ENCODE measurements around the gene ZNF470.

ZNF470 gene

GRCh38 chr19:56567274-56568120, at the start of gene ZNF470:
TSS of gene ZNF470 (plus strand) at chr19:56567468. CDS start at chr19:56570312, 2,844 bp downstream.
- DNase-seq = peak; percentile 46

DNA sequence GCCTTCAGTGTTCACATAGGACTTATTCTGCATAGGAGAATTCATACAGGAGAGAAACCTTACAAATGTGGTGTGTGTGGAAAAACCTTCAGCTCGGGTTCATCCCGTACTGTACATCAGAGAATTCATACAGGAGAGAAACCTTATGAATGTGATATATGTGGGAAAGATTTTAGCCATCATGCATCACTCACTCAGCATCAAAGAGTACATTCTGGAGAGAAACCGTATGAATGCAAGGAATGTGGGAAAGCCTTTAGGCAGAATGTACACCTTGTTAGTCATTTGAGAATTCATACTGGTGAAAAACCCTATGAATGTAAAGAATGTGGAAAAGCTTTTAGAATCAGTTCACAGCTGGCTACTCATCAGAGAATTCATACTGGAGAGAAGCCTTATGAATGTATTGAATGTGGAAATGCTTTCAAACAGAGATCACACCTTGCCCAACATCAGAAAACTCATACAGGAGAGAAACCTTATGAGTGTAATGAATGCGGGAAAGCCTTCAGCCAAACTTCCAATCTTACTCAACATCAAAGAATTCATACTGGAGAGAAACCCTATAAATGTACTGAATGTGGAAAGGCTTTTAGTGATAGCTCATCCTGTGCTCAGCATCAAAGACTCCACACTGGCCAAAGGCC, 41.9 kb upstream of the ZNF470 start:
- DNase-seq = no peak

DNA sequence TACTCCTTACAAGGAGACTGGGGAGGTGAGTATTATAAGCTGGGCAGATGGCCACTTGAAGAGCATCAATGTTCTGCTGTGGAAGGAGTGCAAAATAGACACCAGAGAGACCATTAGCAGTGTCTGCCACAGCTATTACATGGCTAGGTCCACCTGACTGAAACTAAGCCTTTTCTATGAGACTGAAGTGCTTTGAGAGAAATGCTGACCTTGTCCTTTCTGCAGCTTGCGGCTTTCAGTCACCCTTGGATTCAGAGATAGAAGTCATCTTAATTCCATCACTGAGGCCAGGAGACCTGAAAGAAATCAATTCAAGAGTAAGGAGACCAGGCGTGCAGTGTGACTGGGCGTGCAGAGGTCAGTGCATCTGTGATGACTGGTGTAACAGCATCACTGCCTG, 29.8 kb upstream of the ZNF470 start:
- no peak for DNase-seq

DNA sequence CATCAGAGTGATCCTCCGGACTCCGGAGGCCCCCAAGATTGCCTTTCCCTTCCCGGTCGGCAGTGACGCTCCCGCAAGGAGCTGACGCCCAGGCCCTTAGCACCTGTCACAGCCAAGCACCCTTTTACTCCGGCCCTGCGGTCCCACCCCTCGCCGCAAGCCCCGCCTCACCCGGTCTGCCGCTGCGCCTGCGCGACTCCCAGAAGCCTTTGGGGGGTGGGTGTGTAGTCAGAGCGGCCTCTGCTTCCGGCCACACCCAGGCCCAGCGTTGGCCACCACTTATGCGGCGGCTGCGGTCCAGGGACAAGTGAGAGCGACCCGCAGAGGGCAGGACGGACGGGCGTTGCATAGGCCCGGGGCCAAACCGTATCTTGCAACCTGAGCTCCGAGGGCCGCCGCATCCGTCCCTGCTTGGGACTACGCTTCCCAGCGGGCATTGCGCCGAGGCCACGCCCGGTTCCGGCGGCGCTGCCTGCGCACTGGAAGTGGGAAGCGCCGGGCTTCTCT, 29.0 kb upstream of the ZNF470 start:
- no peak for DNase-seq

DNA sequence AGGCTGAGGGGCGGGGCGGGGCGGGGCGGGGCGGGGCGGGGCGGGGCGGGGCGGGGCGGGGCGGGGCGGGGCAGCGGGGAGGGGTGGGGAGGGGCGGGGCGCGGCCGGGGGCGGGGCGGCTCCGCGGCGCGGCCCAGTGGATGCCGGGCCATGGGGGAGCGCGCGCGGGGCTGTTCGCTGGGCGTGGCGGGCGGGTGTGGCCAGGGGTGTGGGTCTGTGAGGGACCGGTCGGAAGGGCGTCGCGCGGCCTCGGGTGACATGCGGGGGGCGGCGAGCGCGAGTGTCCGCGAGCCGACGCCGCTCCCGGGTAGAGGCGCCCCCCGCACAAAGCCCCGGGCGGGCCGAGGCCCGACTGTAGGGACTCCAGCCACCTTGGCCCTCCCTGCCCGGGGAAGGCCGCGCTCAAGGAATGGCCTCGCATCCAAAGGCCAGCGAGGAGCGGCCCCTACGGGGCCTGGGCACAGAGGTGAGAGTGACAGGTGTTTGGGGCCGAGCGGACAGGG, 28.5 kb upstream of the ZNF470 start, which contains the start of gene ZFP28:
Gene ZFP28, plus strand, starts transcription at position 188 of the 503 bp plus-strand sequence. Its CDS starts 71 bp downstream, at position 259.
- DNase-seq = no peak

- DNase-seq = no peak
Measured at GRCh38 chr19:56543776-56544175, 23.5 kb upstream of the ZNF470 start.

DNA sequence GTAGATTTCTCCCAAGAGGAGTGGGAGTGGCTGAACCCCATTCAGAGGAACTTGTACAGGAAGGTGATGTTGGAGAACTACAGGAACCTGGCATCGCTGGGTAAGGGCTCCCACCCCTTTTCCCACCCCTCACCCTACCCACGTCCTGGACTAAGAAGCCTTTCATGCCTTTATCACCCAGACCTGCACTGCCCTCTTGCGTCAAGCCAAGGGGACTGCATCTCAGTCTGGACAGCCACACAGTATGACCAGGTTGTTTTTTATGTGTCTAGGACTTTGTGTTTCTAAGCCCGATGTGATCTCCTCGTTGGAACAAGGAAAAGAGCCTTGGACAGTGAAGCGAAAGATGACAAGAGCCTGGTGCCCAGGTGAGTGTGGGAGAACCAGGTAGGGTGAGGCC, 19.7 kb upstream of the ZNF470 start:
- no peak for DNase-seq

DNA sequence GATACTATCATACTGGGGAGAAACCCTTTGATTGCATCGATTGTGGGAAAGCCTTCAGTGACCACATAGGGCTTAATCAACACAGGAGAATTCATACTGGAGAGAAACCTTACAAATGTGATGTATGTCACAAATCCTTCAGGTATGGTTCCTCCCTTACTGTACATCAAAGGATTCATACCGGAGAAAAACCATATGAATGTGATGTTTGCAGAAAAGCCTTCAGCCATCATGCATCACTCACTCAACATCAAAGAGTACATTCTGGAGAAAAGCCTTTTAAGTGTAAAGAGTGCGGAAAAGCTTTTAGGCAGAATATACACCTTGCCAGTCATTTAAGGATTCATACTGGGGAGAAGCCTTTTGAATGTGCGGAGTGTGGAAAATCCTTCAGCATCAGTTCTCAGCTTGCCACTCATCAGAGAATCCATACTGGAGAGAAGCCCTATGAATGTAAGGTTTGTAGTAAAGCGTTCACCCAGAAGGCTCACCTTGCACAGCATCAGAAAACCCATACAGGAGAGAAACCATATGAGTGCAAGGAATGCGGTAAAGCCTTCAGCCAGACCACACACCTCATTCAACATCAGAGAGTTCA, 12.9 kb upstream of the ZNF470 start:
- DNase-seq = no peak

- no peak for DNase-seq
Measured at GRCh38 chr19:56562766-56563165, 4.5 kb upstream of the ZNF470 start.

- DNase-seq = no peak
Measured at GRCh38 chr19:56566904-56567273, 379 bp upstream of the ZNF470 start.

DNA sequence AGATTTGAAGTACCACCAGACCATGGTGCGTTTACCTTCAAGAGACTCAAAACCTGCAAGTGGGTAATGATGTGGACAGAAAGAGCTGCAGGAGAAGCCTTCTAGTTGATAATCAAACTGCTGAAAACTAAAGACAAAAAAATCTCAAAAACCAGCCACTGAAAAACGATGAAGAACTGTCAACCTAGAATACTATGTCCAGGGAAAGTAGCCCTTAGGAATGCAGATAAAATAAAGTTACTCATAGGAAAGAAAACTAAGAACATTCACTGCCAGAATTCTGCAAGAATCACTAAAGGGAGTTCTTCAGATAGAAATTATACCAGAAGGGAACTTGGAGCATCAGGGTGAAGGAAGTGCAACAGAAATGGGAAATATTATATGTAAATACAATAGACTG, 5.3 kb downstream of the ZNF470 start:
- DNase-seq = no peak

DNA sequence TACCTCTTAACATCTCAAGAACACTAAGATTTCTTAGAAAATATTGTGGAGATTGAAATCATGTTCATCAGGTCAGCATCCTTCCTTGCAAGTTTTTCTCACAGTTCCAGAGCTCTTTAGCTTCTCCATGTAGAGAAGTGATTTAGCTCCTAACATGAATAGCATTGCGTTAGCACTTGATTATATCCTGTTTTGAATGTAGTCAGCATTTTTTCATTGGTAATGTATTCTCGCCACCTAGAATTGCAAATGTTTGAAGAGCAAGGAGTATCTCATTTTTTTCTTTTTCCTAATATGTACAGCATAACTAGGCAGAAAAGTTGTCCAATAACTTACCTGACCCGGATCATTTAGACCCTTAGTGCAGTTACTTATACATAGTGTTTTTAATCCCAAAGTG, 6.6 kb downstream of the ZNF470 start:
- no peak for DNase-seq

GRCh38 chr19:56577719-56578602, 10.7 kb downstream of the ZNF470 start:
- no peak for DNase-seq

GRCh38 chr19:56594446-56594782, 27.1 kb downstream of the ZNF470 start:
- no peak for DNase-seq

DNA sequence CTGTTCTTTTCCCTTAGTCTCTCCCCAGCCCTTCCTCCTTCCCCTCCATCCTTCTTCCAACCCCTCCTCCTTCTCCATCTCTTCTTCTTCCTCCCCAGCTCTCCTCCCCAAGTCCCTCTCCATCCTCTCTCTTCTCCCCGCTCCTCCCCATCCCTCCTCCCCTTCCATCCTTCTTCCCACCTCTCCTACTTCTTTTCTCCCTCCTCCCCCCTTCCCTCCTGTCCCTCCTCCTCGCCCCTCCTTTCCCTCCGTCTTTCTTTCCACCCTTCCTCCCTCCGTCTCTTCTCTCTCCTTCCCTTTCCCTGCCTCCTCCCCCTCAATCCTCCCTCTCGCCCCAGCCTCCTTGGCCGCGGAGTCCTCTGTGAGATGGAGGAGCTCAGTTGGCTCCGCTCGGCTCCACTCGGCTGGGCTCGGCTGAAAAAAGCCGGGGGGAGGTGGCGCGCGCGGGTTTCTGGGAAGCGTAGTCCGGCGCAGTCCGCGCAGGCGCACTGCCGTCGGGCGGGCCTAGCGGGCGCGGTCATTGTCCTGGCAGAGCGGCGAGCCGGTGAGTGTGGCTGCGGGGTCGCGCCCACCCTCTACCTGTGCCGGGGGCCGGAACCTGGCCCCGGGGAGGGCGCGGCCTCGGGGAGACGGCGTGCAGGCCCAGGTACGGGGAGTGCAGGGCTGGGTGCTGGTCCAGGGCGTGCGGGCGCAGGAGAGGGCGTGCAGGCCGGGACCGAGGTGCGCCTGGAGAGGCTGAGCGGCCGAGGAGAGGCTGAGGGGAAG, 27.7 kb downstream of the ZNF470 start, which contains the start of gene ZNF71:
Gene ZNF71, plus strand, starts transcription at position 520 of the 765 bp plus-strand sequence. CDS start 6,257 bp downstream, outside the sequence.
- DNase-seq = peak; percentile 68

- no peak for DNase-seq
Measured at GRCh38 chr19:56595548-56595899, 28.3 kb downstream of the ZNF470 start.

GRCh38 chr19:56596676-56597075, 29.4 kb downstream of the ZNF470 start:
- no peak for DNase-seq

DNA sequence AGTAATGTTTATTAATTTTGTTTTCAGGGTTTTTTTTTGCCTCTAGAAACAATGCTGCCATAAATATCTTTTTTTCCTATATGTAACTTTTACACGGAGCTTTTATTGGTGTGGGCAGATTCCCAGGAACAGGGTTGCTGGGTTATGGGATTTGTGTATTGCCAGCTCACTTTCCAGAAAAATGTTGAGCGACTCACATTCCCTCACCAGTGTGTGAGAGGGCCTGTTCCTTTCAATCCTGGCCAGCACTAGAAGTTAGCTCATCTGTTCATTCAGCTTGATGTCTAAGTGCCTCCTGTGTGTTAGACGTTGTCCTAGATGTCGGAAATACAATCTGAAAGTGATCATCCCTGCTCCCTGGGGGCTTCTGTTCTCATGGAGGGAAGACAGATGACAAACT, 30.4 kb downstream of the ZNF470 start:
- no peak for DNase-seq

DNA sequence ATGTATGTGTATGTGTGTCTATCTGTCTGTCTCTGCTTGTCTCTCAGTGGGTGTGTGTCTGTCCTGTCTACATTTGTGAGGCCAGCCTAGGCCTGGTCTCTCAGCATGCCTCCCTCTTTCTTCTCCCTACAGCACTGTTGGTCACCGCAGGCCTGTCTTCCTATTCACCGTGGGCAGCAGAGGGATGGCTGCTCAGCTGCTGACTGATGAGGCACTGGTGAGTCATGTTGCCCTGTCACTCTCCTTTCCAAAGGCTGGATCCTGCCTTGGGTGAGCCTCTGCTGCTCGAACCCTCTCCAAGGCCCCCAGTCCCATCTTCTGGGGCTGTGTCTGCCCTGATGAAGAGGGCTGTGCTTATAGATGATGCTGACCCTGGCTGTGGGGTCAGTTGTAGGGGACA, 34.1 kb downstream of the ZNF470 start:
- DNase-seq = no peak

- DNase-seq = no peak
Measured at GRCh38 chr19:56603829-56604228, 36.6 kb downstream of the ZNF470 start.

GRCh38 chr19:56608274-56608964, 41.2 kb downstream of the ZNF470 start:
- no peak for DNase-seq
